BE2C (cell line): ENCODE measurements around the gene GSTM3.
"Not testable (repeated sequence)": the region's sequence is repeated elsewhere in the genome, so short reads cannot be mapped to it uniquely, and the experiment has no call there.

ENCODE experiments used
- DNase-seq: peaks from one replicate; pipeline ENCODE4 v3.0.0-alpha.2; 2020
- H3K27me3 ChIP-seq: fragments of 250-450 bp; sonication (Bioruptor Pico); 2 replicates; pipeline ENCODE4 v1.5.1; 2020; ENCODE audit warnings: mild to moderate bottlenecking
- H3K36me3 ChIP-seq: fragments of 250-450 bp; sonication (Bioruptor Pico); 2 replicates; pipeline ENCODE4 v1.5.1; 2020; ENCODE audit warnings: mild to moderate bottlenecking
- H3K4me1 ChIP-seq: fragments of 250-450 bp; sonication (Bioruptor Pico); 2 replicates; pipeline ENCODE4 v1.5.1; 2020
- H3K4me3 ChIP-seq: 2 replicates; pipeline ENCODE4 v1.5.1; 2011; ENCODE audit warnings: low read depth, low read length
- H3K9me3 ChIP-seq: fragments of 250-450 bp; sonication (Bioruptor Pico); 2 replicates; pipeline ENCODE4 v1.5.1; 2020
- CTCF ChIP-seq: IDR thresholded peaks from 2 replicates; pipeline ENCODE4 v1.5.1; 2012; ENCODE audit warnings: mild to moderate bottlenecking, low read depth, low read length

The GSTM3 gene

DNA sequence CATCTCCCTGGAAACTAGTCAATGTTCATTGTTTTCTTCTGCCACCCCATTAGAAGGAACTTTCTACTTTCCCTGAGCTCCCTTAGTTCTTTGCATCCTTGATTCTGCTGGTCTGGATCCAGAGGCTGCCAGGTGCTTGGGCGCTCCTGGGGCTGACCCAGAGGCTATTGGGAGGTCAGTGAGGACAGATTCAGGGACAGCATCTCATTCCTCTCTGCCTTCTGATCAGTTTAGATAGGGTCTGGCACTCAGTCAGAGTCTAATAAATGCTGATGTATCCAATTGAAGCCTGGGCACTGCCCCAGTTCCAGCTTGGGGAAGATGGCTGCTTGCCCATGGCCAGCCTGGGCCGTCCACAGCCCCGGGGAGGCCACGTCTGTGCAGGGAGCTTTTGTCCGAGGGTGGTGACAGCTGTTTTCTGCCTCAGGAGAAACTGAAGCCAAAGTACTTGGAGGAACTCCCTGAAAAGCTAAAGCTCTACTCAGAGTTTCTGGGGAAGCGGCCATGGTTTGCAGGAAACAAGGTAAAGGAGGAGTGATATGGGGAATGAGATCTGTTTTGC, 50.9 kb downstream of the GSTM3 start:
- no peaks in the 10 kb centered on the region for H3K4me1 ChIP-seq
- H3K4me3 ChIP-seq: no peak overlapping the region
- DNase-seq: no peak
- H3K9me3 ChIP-seq: no peaks in the 10 kb centered on the region
- H3K27me3 ChIP-seq: no peaks in the 10 kb centered on the region
- TF ChIP-seq CTCF: no peak
- no peaks in the 10 kb centered on the region for H3K36me3 ChIP-seq

DNA sequence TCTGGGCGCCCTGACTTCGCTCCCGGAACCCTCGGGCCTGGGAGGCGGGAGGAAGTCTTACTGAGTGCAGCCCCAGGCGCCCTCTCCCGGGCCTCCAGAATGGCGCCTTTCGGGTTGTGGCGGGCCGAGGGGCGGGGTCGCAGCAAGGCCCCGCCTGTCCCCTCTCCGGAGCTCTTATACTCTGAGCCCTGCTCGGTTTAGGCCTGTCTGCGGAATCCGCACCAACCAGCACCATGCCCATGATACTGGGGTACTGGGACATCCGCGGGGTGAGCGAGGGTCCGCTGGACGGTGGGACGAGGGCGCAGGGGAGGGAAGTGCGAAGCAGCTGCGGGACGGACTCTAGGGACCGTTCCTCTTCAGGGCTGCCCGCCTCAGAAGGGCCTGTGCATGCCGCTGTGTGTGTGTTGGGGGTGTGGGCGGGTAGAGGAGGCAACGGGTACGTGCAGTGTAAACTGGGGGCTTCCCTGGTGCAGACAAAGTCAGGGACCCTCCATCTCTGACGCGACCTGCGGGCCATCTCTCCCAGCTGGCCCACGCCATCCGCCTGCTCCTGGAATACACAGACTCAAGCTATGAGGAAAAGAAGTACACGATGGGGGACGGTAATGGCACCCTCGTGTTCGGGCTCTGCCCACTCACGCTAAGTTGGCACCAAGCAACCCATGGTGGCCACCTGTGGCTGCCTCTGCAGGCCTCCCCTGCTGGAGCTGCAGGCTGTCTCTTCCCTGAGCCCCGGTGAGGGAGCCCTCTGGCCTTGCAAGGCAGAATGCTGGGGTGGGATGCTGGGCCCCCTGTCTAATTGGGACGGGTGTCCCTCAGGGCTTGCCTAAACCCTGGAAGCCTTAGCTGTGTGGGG, 53.0 kb downstream of the GSTM3 start, which contains the start of gene GSTM1:
GSTM1 (plus strand) TSS at position 177 of the 859 bp plus-strand sequence; CDS start at position 234, 57 bp downstream.
- H3K27me3 ChIP-seq: no peaks in the 10 kb centered on the region
- TF ChIP-seq CTCF: no peak
- H3K9me3 ChIP-seq: no peaks in the 10 kb centered on the region
- H3K4me1 ChIP-seq: no peaks in the 10 kb centered on the region
- H3K36me3 ChIP-seq: no peaks in the 10 kb centered on the region
- H3K4me3 ChIP-seq: no peak within 1 kb of the TSS
- DNase-seq: no peak

DNA sequence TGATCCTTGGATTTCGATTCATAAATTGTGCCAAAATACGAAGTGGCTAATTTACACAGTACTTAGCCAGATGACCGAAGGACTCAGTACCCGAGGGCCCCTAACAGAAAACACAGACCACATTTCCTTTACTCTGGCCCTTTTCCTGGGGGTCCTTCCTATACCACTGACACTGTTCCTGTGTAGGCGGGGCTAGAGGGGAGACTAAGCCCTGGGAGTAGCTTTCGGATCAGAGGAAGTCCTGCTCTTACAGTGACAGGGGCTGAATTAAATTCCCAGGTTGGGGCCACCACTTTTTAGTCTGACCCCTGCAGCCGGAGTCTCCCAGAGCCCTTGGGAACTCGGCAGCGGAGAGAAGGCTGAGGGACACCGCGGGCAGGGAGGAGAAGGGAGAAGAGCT, 53.7 kb downstream of the GSTM3 start:
- H3K36me3 ChIP-seq, H3K9me3 ChIP-seq, DNase-seq, H3K4me3 ChIP-seq, H3K27me3 ChIP-seq, H3K4me1 ChIP-seq: not testable (repeated sequence)

DNA sequence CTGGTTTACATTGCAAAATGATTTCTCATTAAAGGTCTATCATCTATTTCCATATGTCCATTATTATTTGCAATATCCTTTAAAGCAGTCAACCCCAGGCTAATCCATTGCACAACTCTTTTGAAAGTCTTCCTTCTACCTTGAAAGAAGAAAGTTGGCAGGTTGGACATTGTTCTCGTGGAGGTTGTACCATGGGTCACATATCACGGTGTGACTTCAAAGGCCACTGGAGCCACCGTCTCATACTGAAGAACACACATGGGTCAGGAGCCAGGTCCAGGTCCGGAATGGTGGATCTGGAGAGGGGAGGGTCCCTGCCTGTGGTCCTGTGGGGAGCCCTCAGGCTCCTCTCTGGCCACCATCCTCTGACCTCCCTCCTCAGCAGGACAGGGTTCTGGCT, 54.9 kb downstream of the GSTM3 start:
- H3K4me1 ChIP-seq, H3K36me3 ChIP-seq, H3K4me3 ChIP-seq, H3K27me3 ChIP-seq, DNase-seq, H3K9me3 ChIP-seq: not testable (repeated sequence)

- not testable (repeated sequence) for H3K36me3 ChIP-seq, H3K27me3 ChIP-seq, H3K9me3 ChIP-seq, DNase-seq, H3K4me3 ChIP-seq, H3K4me1 ChIP-seq
These were observed 55.4 kb downstream of the GSTM3 start for GRCh38 chr1:109685399-109685798.

GRCh38 chr1:109684777-109685176, 56.1 kb downstream of the GSTM3 start:
- not testable (repeated sequence) for H3K9me3 ChIP-seq, H3K4me1 ChIP-seq, H3K36me3 ChIP-seq, H3K4me3 ChIP-seq, DNase-seq, H3K27me3 ChIP-seq
